PC-9 (cell line): ENCODE data around the gene PYROXD2.

Experiments used
- CTCF ChIP-seq: fragments of 200-600 bp; sonication (generic); conservative IDR thresholded peaks from 2 replicates; pipeline ENCODE4 v1.6.1; 2017; ENCODE audit warnings: mixed run types, antibody characterized with exemption, mild to moderate bottlenecking, moderate library complexity
- EZH2 ChIP-seq: fragments of 200-600 bp; sonication (generic); IDR thresholded peaks from 2 replicates; pipeline ENCODE4 v1.8.0; 2017; ENCODE audit warnings: antibody characterized with exemption, low read depth

GRCh38 chr10:98367604-98368451, 47.2 kb downstream of the PYROXD2 start:
- TF ChIP-seq CTCF (no peak), EZH2 (no peak)
